IPS DF 6.9 (cell line): ENCODE results near the gene CTDSPL.
"Not testable (repeated sequence)": the region's sequence is repeated elsewhere in the genome, so short reads cannot be mapped to it uniquely, and the experiment has no call there.

Source experiments
- DNase-seq: peaks from one replicate; pipeline ENCODE4 v3.0.0-alpha.2; 2013; ENCODE audit warnings: low read depth, low spot score
- H3K27ac ChIP-seq: one replicate; pipeline ENCODE4 v1.5.1; 2013; ENCODE audit warnings: low read length, control low read depth
- H3K27me3 ChIP-seq: 2 replicates; pipeline ENCODE4 v1.6.1; 2013; ENCODE audit warnings: mild to moderate bottlenecking, low read length; ENCODE audit not compliant: control insufficient read depth, insufficient read depth
- H3K36me3 ChIP-seq: 2 replicates; pipeline ENCODE4 v1.6.1; 2013; ENCODE audit warnings: low read length; ENCODE audit not compliant: control insufficient read depth, insufficient read depth
- H3K4me1 ChIP-seq: 2 replicates; pipeline ENCODE4 v1.6.1; 2013; ENCODE audit warnings: low read length; ENCODE audit not compliant: control insufficient read depth, insufficient read depth
- H3K4me3 ChIP-seq: 2 replicates; pipeline ENCODE4 v1.5.1; 2013; ENCODE audit warnings: mild to moderate bottlenecking, low read length
- H3K9me3 ChIP-seq: 2 replicates; pipeline ENCODE4 v1.6.1; 2013; ENCODE audit warnings: low read length, inconsistent platforms; ENCODE audit not compliant: control insufficient read depth, insufficient read depth
- WGBS: extraction: QIAGEN DNeasy Blood & Tissue Kit; methylation state at CpG from one replicate; pipeline ENCODE4 v1.1.7; 2013; ENCODE audit warnings: mixed read lengths, missing lambda C conversion rate; ENCODE audit not compliant: insufficient read length, insufficient coverage; 5-methylcytosine and 5-hydroxymethylcytosine counted together

The CTDSPL gene

GRCh38 chr3:37984596-37984995 lies 122.9 kb downstream of the CTDSPL start:
- Histone ChIP-seq H3K4me1 (no peaks in the 10 kb centered on the region), H3K4me3 (no peak overlapping the region), H3K27ac (no peak overlapping the region), H3K27me3 (no peaks in the 10 kb centered on the region), H3K9me3 (no peaks in the 10 kb centered on the region), H3K36me3 (no peaks in the 10 kb centered on the region)
- DNase-seq, result no peak
- no CpG with 5 or more reads among the region's 7 CpGs for WGBS

GRCh38 chr3:37985637-37986320 lies 124.1 kb downstream of the CTDSPL start:
- Histone ChIP-seq H3K27me3 (no peaks in the 10 kb centered on the region), H3K27ac (no peak overlapping the region), H3K9me3 (no peaks in the 10 kb centered on the region), H3K4me3 (no peak overlapping the region), H3K36me3 (no peaks in the 10 kb centered on the region), H3K4me1 (0 out of 2 replicates have a peak, but pooled peaks cover 2% of the 10 kb centered on the region)
- no peak for DNase-seq
- WGBS, result no CpG with 5 or more reads among the region's 8 CpGs

- H3K4me1 ChIP-seq, result 0 out of 2 replicates have a peak, but pooled peaks cover 2% of the 10 kb centered on the region
- no peaks in the 10 kb centered on the region for H3K27me3 ChIP-seq
- H3K36me3 ChIP-seq, result no peaks in the 10 kb centered on the region
- no peak overlapping the region for H3K4me3 ChIP-seq
- no CpG with 5 or more reads among the region's 12 CpGs for WGBS
- H3K9me3 ChIP-seq, result no peaks in the 10 kb centered on the region
- DNase-seq, result no peak
- H3K27ac ChIP-seq, result no peak overlapping the region
These were observed 125.0 kb downstream of the CTDSPL start for GRCh38 chr3:37986479-37987314.

- WGBS, result no CpG with 5 or more reads among the region's 2 CpGs
- no peak for DNase-seq
- Histone ChIP-seq H3K27ac (no peak overlapping the region), H3K4me3 (no peak overlapping the region), H3K9me3 (no peaks in the 10 kb centered on the region), H3K27me3 (no peaks in the 10 kb centered on the region), H3K36me3 (no peaks in the 10 kb centered on the region), H3K4me1 (0 out of 2 replicates have a peak, but pooled peaks cover 2% of the 10 kb centered on the region)
These were observed 125.6 kb downstream of the CTDSPL start for GRCh38 chr3:37987315-37987697.

GRCh38 chr3:37987751-37988179 lies 126.1 kb downstream of the CTDSPL start:
- Histone ChIP-seq H3K27me3 (no peaks in the 10 kb centered on the region), H3K4me3 (no peak overlapping the region), H3K4me1 (0 out of 2 replicates have a peak, but pooled peaks cover 2% of the 10 kb centered on the region), H3K36me3 (no peaks in the 10 kb centered on the region), H3K27ac (no peak overlapping the region), H3K9me3 (no peaks in the 10 kb centered on the region)
- no CpG with 5 or more reads among the region's 7 CpGs for WGBS
- no peak for DNase-seq

GRCh38 chr3:37988376-37988775 lies 126.7 kb downstream of the CTDSPL start:
- H3K27me3 ChIP-seq, H3K4me1 ChIP-seq, DNase-seq, H3K4me3 ChIP-seq, H3K36me3 ChIP-seq, H3K9me3 ChIP-seq, H3K27ac ChIP-seq: not testable (repeated sequence)
- no CpG with 5 or more reads among the region's 10 CpGs for WGBS

- Histone ChIP-seq H3K27ac (no peak overlapping the region), H3K4me3 (no peak overlapping the region), H3K27me3 (no peaks in the 10 kb centered on the region), H3K4me1 (0 out of 2 replicates have a peak, but pooled peaks cover 2% of the 10 kb centered on the region), H3K36me3 (no peaks in the 10 kb centered on the region), H3K9me3 (no peaks in the 10 kb centered on the region)
- WGBS, result no CpG with 5 or more reads among the region's 15 CpGs
- DNase-seq, result no peak
These were observed 127.3 kb downstream of the CTDSPL start for GRCh38 chr3:37988931-37989525.

- Histone ChIP-seq H3K36me3 (no peaks in the 10 kb centered on the region), H3K9me3 (no peaks in the 10 kb centered on the region), H3K27me3 (no peaks in the 10 kb centered on the region), H3K27ac (no peak overlapping the region), H3K4me3 (no peak overlapping the region), H3K4me1 (0 out of 2 replicates have a peak, but pooled peaks cover 2% of the 10 kb centered on the region)
- DNase-seq, result no peak
- WGBS, result no CpG with 5 or more reads among the region's 7 CpGs
These were observed 128.3 kb downstream of the CTDSPL start for GRCh38 chr3:37989821-37990480.

- no peak within 1 kb of the TSS for H3K27ac ChIP-seq
- no peaks in the 10 kb centered on the region for H3K36me3 ChIP-seq
- no peaks in the 10 kb centered on the region for H3K9me3 ChIP-seq
- no peaks in the 10 kb centered on the region for H3K27me3 ChIP-seq
- DNase-seq, result no peak
- H3K4me3 ChIP-seq, result no peak within 1 kb of the TSS
- WGBS, result no CpG with 5 or more reads among the region's 10 CpGs
- 0 out of 2 replicates have a peak, but pooled peaks cover 2% of the 10 kb centered on the region for H3K4me1 ChIP-seq
These were observed 128.8 kb downstream of the CTDSPL start, which contains the start of gene VILL for GRCh38 chr3:37990527-37990926. TSS of gene VILL (plus strand) at chr3:37990786. CDS start at chr3:37993673, 2,887 bp downstream.

- DNase-seq, result no peak
- H3K4me1 ChIP-seq, result 0 out of 2 replicates have a peak, but pooled peaks cover 2% of the 10 kb centered on the region
- H3K9me3 ChIP-seq, result no peaks in the 10 kb centered on the region
- no peaks in the 10 kb centered on the region for H3K27me3 ChIP-seq
- no peaks in the 10 kb centered on the region for H3K36me3 ChIP-seq
- WGBS, result no CpG with 5 or more reads among the region's 6 CpGs
- no peak overlapping the region for H3K27ac ChIP-seq
- no peak overlapping the region for H3K4me3 ChIP-seq
These were observed 129.4 kb downstream of the CTDSPL start for GRCh38 chr3:37991109-37991508.
